ENCODE data around the gene RASSF5.

GRCh38 chr1:206518206-206518605 is 10.9 kb downstream of the RASSF5 start:
- TF ChIP-seq POLR2A (IDR thresholded peaks at IDR 0.05) (no peak), CTCF (IDR thresholded peaks at IDR 0.05) (no peak)
